ENCODE results near the gene SLBP.

DNA sequence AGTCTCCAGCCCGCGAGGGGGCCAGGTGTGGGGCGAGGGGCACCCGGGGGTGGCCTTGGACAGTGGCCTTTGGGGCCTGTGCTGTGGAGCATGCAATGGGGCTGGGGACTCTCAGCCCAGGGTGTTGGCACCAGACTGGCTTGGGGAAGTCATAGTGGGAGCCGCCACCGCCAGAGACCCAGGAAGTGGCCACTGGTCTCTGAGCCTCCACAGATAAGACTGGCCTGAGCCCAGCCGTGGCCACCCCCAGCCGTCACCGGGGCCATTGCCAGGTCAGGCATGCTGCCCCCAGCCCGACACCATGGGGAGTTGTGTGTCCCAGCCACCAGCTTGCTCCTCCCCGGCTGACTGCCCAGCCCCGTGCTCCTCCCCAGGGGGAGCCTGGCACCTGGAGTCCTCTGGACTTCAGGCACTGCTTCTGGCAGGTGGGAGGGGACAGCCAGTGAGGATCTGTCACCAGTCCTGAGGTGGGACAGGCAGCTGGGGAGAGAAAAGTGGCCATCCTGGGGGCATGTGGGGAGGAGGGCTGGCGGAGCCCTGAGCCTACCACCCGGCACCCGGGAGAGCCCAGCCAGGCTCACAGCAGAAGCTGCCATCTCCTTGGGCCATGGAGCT is 41.7 kb upstream of the SLBP start:
- TF ChIP-seq POLR2A (IDR thresholded peaks at IDR 0.05), result no peak
- TF ChIP-seq, protein P1, sequence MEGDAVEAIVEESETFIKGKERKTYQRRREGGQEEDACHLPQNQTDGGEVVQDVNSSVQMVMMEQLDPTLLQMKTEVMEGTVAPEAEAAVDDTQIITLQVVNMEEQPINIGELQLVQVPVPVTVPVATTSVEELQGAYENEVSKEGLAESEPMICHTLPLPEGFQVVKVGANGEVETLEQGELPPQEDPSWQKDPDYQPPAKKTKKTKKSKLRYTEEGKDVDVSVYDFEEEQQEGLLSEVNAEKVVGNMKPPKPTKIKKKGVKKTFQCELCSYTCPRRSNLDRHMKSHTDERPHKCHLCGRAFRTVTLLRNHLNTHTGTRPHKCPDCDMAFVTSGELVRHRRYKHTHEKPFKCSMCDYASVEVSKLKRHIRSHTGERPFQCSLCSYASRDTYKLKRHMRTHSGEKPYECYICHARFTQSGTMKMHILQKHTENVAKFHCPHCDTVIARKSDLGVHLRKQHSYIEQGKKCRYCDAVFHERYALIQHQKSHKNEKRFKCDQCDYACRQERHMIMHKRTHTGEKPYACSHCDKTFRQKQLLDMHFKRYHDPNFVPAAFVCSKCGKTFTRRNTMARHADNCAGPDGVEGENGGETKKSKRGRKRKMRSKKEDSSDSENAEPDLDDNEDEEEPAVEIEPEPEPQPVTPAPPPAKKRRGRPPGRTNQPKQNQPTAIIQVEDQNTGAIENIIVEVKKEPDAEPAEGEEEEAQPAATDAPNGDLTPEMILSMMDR (IDR thresholded peaks at IDR 0.05 in 8 of 11, conservative IDR thresholded peaks at IDR 0.05 in 3 of 11), result no peak

Measured in spleen (tissue), 7 donors.